ENCODE data around the gene GHSR.

DNA sequence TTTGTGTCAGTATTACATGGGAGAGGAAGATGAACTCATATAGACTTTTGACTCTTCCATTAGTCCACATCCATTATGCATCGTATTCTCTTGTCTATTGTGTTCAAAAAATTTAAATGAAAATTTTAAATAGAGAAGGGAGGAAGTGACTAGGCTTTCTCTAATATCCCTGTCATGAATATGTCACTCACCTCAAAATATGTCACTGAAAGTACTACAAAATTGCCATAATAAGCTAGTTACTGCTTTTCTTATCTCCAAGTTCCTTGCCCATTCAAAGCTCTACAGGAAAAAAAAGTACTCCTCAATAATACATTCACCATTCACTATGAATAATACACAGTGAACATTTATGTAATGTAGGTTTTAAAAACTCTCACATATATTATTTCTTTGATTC is 22.3 kb upstream of the GHSR start:
- TF ChIP-seq CTCF (conservative IDR thresholded peaks at IDR 0.05 in 1 of 2, IDR thresholded peaks at IDR 0.05 in 1 of 2; ENCODE audit: extremely low read depth in 1 of 2, insufficient read depth in 1 of 2, low read depth in 1 of 2, low read length in 2 of 2) (no peak), EZH2 (IDR thresholded peaks at IDR 0.05; ENCODE audit: borderline replicate concordance, low read length) (no peak)

Measured in mammary epithelial cell (primary cell).